SK-N-SH (cell line): ENCODE results near the gene TRPM3. TPM values are rescaled to one million over a fixed set of nuclear protein-coding genes. Genes with fewer than 3 reads are reported as not detected.

ENCODE experiments used
- CTCF ChIA-PET: fragments of 300-600, 350-600 bp; formaldehyde crosslinking; extraction: SDS; loops from one replicate; lab custom pipeline; 2021; lab: Yijun Ruan, JAX
- POLR2A ChIA-PET: fragments of 350-600 bp; sonication (Branson Sonifier 250); formaldehyde crosslinking; extraction: SDS; loops from one replicate; lab custom pipeline; 2020; ENCODE audit warnings: antibody characterized with exemption, inconsistent platforms; lab: Yijun Ruan, JAX
- DNase-seq: peaks from one replicate; pipeline ENCODE4 v3.0.0; 2012
- H2AFZ ChIP-seq: fragments of 200-600 bp; sonication (generic); 2 replicates; pipeline ENCODE4 v1.8.1; 2016; ENCODE audit warnings: antibody characterized with exemption, mild to moderate bottlenecking, low read depth
- H3F3A ChIP-seq: fragments of 200-600 bp; sonication (generic); replicated peaks from 2 replicates; pipeline ENCODE3; 2016; ENCODE audit warnings: antibody characterized with exemption, mild to moderate bottlenecking; ENCODE audit not compliant: insufficient read depth
- H3K27ac ChIP-seq, 2 experiments: fragments of 200-500 bp in 1 of 2; fragments of 200-600 bp in 1 of 2; sonication (Bioruptor generic) in 1 of 2; sonication (generic), shearing (Covaris generic) in 1 of 2; 2 replicates each; pipeline versions ENCODE4 v1.5.1 to v1.6.1; 2014 to 2016; ENCODE audit warnings: low read depth in 2 of 2, inconsistent platforms in 1 of 2, low read length in 1 of 2, mild to moderate bottlenecking in 1 of 2, mixed read lengths in 1 of 2
- H3K27me3 ChIP-seq: fragments of 200-600 bp; sonication (generic), shearing (Covaris generic); 2 replicates; pipeline ENCODE4 v1.6.1; 2016; ENCODE audit warnings: mixed run types; ENCODE audit not compliant: insufficient read depth
- H3K36me3 ChIP-seq, 2 experiments: fragments of 200-500 bp in 1 of 2; fragments of 200-600 bp in 1 of 2; sonication (Bioruptor generic) in 1 of 2; sonication (generic) in 1 of 2; replicated peaks in 1 of 2; 2 replicates each; pipeline versions ENCODE3 to v1.5.1; 2014 to 2016; ENCODE audit warnings: low read length in 1 of 2, mild to moderate bottlenecking in 1 of 2; ENCODE audit not compliant: insufficient read depth in 2 of 2, control insufficient read depth in 1 of 2
- H3K4me1 ChIP-seq, 2 experiments: fragments of 200-500 bp in 1 of 2; fragments of 200-600 bp in 1 of 2; sonication (Bioruptor generic) in 1 of 2; sonication (generic), shearing (Covaris generic) in 1 of 2; 2 replicates each; pipeline versions ENCODE4 v1.5.1 to v1.6.1; 2014 to 2016; ENCODE audit warnings: low read depth in 1 of 2, low read length in 1 of 2, mixed run types in 1 of 2; ENCODE audit not compliant: insufficient read depth in 2 of 2, control insufficient read depth in 1 of 2
- H3K4me2 ChIP-seq: fragments of 200-600 bp; sonication (generic), shearing (Covaris generic); 2 replicates; pipeline ENCODE4 v1.6.1; 2017; ENCODE audit warnings: mixed run types
- H3K4me3 ChIP-seq, 2 experiments: fragments of 200-500 bp in 1 of 2; fragments of 200-600 bp in 1 of 2; sonication (Bioruptor generic) in 1 of 2; sonication (generic), shearing (Covaris generic) in 1 of 2; 2 replicates each; pipeline versions ENCODE4 v1.5.1 to v1.8.1; 2014 to 2016; ENCODE audit warnings: low read depth in 2 of 2, inconsistent platforms in 1 of 2, low read length in 1 of 2, mild to moderate bottlenecking in 1 of 2, mixed read lengths in 1 of 2, moderate library complexity in 1 of 2
- H3K79me2 ChIP-seq: fragments of 200-600 bp; sonication (generic); 2 replicates; pipeline ENCODE4 v1.8.1; 2017; ENCODE audit warnings: mild to moderate bottlenecking; ENCODE audit not compliant: insufficient read depth
- H3K9ac ChIP-seq: fragments of 200-600 bp; sonication (generic); 2 replicates; pipeline ENCODE4 v1.6.1; 2017; ENCODE audit warnings: mixed run types
- H3K9me2 ChIP-seq: fragments of 200-600 bp; sonication (generic); 2 replicates; pipeline ENCODE4 v1.6.1; 2017; ENCODE audit warnings: mixed run types
- H3K9me3 ChIP-seq: fragments of 200-600 bp; sonication (generic); 2 replicates; pipeline ENCODE4 v1.6.1; 2017; ENCODE audit warnings: mixed run types, mild to moderate bottlenecking, moderate library complexity
- H4K20me1 ChIP-seq: fragments of 200-600 bp; sonication (generic); 2 replicates; pipeline ENCODE4 v1.6.1; 2017; ENCODE audit warnings: mild to moderate bottlenecking, mixed run types; ENCODE audit not compliant: insufficient read depth
- CHD2 ChIP-seq: fragments of 150-350 bp; IDR thresholded peaks from 2 replicates; pipeline ENCODE4 v1.6.1; 2018; ENCODE audit warnings: low read length; ENCODE audit not compliant: partially characterized antibody
- EP300 ChIP-seq, 2 experiments: IDR thresholded peaks; 2 replicates each; pipeline versions ENCODE4 v1.4.0 to v1.6.1; 2012; ENCODE audit warnings: borderline replicate concordance in 1 of 2, low read depth in 1 of 2, low read length in 1 of 2
- EZH2phosphoT487 ChIP-seq: fragments of 200-600 bp; sonication (generic); IDR thresholded peaks from 2 replicates; pipeline ENCODE4 v1.6.1; 2017; ENCODE audit warnings: low read depth, mixed run types, mild to moderate bottlenecking, antibody characterized with exemption, moderate library complexity, borderline replicate concordance
- FOSL2 ChIP-seq: IDR thresholded peaks from 2 replicates; pipeline ENCODE4 v1.4.0; 2012; ENCODE audit warnings: low read depth, mild to moderate bottlenecking, moderate library complexity, borderline replicate concordance
- FOXJ3 ChIP-seq: sonication (generic); formaldehyde crosslinking; IDR thresholded peaks from 2 replicates; pipeline ENCODE4 v1.5.1; 2020; ENCODE audit warnings: mild to moderate bottlenecking, missing genetic modification reagents
- FOXM1 ChIP-seq: IDR thresholded peaks from 2 replicates; pipeline ENCODE4 v1.4.0; 2012; ENCODE audit warnings: low read depth, mild to moderate bottlenecking
- JUND ChIP-seq: IDR thresholded peaks from 2 replicates; pipeline ENCODE4 v1.4.0; 2012
- NFIC ChIP-seq: IDR thresholded peaks from 2 replicates; pipeline ENCODE4 v1.4.0; 2012; ENCODE audit warnings: borderline replicate concordance
- NRF1 ChIP-seq: IDR thresholded peaks from 2 replicates; pipeline ENCODE4 v1.6.1; 2012; ENCODE audit warnings: low read depth, mild to moderate bottlenecking, low read length
- RAD21 ChIP-seq: IDR thresholded peaks from 2 replicates; pipeline ENCODE4 v1.6.1; 2012; ENCODE audit warnings: mild to moderate bottlenecking, low read length
- RCOR1 ChIP-seq: fragments of 150-350 bp; IDR thresholded peaks from 2 replicates; pipeline ENCODE4 v1.6.1; 2017; ENCODE audit warnings: antibody characterized with exemption, low read length
- REST ChIP-seq: IDR thresholded peaks from 2 replicates; pipeline ENCODE4 v1.6.1; 2012; ENCODE audit warnings: mild to moderate bottlenecking, low read depth, low read length, moderate library complexity
- RFX5 ChIP-seq: IDR thresholded peaks from 2 replicates; pipeline ENCODE4 v1.6.1; 2012; ENCODE audit warnings: mild to moderate bottlenecking, improper control_type of control experiment, low read length
- RXRA ChIP-seq: IDR thresholded peaks from 2 replicates; pipeline ENCODE4 v1.4.0; 2012; ENCODE audit warnings: low read depth, mild to moderate bottlenecking, borderline replicate concordance
- SMC3 ChIP-seq: IDR thresholded peaks from 2 replicates; pipeline ENCODE4 v1.6.1; 2012; ENCODE audit warnings: low read depth, low read length, improper control_type of control experiment
- TAF1 ChIP-seq: IDR thresholded peaks from 2 replicates; pipeline ENCODE4 v1.6.1; 2012; ENCODE audit warnings: low read depth, mild to moderate bottlenecking, low read length, moderate library complexity, borderline replicate concordance
- TCF12 ChIP-seq: IDR thresholded peaks from 2 replicates; pipeline ENCODE4 v1.4.0; 2012
- WGBS: methylation state at CpG from one replicate; pipeline ENCODE4 v1.1.6; 2017; ENCODE audit warnings: low lambda C conversion rate; 5-methylcytosine and 5-hydroxymethylcytosine counted together
- polyA plus RNA-seq, 3 experiments: library from polyadenylated mRNA; depleted of rRNA; stranded (reverse); fragments of >200 nt; gene quantifications; 2 replicates each; pipeline ENCODE4 v1.2.3, GENCODE V29; 2012
- TF ChIP-seq, protein P1 (sequence below): fragments of 150-350 bp; IDR thresholded peaks from 2 replicates; pipeline ENCODE4 v1.6.1; 2016; ENCODE audit warnings: mild to moderate bottlenecking, low read depth, low read length
- TF ChIP-seq, protein P2 (sequence below): IDR thresholded peaks from 2 replicates; pipeline ENCODE4; 2012
- TF ChIP-seq, protein P3 (sequence below): IDR thresholded peaks from 2 replicates; pipeline ENCODE4 v1.4.0; 2012; ENCODE audit warnings: low read depth, borderline replicate concordance

Gene TRPM3
- polyA plus RNA-seq, 1 of the 3 experiments (the other 2 are of a cell fraction), result not detected

GRCh38 chr9:70852711-70853240, 268.6 kb downstream of the TRPM3 start:
- Histone ChIP-seq H3K79me2 (no peaks in the 10 kb centered on the region), H3K9me2 (no peaks in the 10 kb centered on the region), H3K4me2 (no peak overlapping the region), H3F3A (no peaks in the 10 kb centered on the region), H3K4me3 (no peak overlapping the region), H3K4me1 (no peaks in the 10 kb centered on the region), H3K36me3 (no peaks in the 10 kb centered on the region), H3K27me3 (peaks cover 16% of the 10 kb centered on the region), H3K27ac (no peak overlapping the region), H3K9ac (no peak overlapping the region), H4K20me1 (no peaks in the 10 kb centered on the region), H3K9me3 (no peaks in the 10 kb centered on the region), H2AFZ (no peak overlapping the region)
- POLR2A ChIA-PET, result no interaction called here
- WGBS, result 0% methylated on average over 1 of the region's 1 CpG
- DNase-seq, result no peak
- TF ChIP-seq FOXJ3 (CRISPR knock-in tag) (no peak), FOSL2 (no peak), REST (no peak), RCOR1 (no peak), RAD21 (no peak), RFX5 (no peak), TAF1 (no peak), SMC3 (no peak), EP300 (IDR thresholded peaks at IDR 0.05; ENCODE audit: borderline replicate concordance in 1 of 2, low read depth in 1 of 2, low read length in 1 of 2) (no peak)
- TF ChIP-seq, protein P1, sequence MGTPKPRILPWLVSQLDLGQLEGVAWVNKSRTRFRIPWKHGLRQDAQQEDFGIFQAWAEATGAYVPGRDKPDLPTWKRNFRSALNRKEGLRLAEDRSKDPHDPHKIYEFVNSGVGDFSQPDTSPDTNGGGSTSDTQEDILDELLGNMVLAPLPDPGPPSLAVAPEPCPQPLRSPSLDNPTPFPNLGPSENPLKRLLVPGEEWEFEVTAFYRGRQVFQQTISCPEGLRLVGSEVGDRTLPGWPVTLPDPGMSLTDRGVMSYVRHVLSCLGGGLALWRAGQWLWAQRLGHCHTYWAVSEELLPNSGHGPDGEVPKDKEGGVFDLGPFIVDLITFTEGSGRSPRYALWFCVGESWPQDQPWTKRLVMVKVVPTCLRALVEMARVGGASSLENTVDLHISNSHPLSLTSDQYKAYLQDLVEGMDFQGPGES, result no peak
- TF ChIP-seq, protein P2, sequence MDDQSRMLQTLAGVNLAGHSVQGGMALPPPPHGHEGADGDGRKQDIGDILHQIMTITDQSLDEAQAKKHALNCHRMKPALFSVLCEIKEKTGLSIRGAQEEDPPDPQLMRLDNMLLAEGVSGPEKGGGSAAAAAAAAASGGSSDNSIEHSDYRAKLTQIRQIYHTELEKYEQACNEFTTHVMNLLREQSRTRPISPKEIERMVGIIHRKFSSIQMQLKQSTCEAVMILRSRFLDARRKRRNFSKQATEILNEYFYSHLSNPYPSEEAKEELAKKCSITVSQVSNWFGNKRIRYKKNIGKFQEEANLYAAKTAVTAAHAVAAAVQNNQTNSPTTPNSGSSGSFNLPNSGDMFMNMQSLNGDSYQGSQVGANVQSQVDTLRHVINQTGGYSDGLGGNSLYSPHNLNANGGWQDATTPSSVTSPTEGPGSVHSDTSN, result no peak
- CTCF ChIA-PET, result no interaction called here

- H3K4me3 ChIP-seq, result no peak overlapping the region
- TF ChIP-seq RCOR1, result no peak
- TF ChIP-seq NRF1, result no peak
- no peak for TF ChIP-seq EP300 (IDR thresholded peaks at IDR 0.05; ENCODE audit: borderline replicate concordance in 1 of 2, low read depth in 1 of 2, low read length in 1 of 2)
- TF ChIP-seq RAD21, result no peak
- no peak for TF ChIP-seq NFIC
- no peak for TF ChIP-seq CHD2
- TF ChIP-seq SMC3, result no peak
- no peak for TF ChIP-seq EZH2phosphoT487
- no peak for TF ChIP-seq RXRA
- no peak for TF ChIP-seq TAF1
- TF ChIP-seq JUND, result no peak
- no peak for TF ChIP-seq FOXM1
- no peak for TF ChIP-seq TCF12
- TF ChIP-seq, protein P3, sequence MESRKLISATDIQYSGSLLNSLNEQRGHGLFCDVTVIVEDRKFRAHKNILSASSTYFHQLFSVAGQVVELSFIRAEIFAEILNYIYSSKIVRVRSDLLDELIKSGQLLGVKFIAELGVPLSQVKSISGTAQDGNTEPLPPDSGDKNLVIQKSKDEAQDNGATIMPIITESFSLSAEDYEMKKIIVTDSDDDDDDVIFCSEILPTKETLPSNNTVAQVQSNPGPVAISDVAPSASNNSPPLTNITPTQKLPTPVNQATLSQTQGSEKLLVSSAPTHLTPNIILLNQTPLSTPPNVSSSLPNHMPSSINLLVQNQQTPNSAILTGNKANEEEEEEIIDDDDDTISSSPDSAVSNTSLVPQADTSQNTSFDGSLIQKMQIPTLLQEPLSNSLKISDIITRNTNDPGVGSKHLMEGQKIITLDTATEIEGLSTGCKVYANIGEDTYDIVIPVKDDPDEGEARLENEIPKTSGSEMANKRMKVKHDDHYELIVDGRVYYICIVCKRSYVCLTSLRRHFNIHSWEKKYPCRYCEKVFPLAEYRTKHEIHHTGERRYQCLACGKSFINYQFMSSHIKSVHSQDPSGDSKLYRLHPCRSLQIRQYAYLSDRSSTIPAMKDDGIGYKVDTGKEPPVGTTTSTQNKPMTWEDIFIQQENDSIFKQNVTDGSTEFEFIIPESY, result no peak
- H3K27me3 ChIP-seq, result no peaks in the 10 kb centered on the region; the same call in 1 of the 2 replicates
- no peak for DNase-seq
- WGBS, result 0% methylated on average over 2 of the region's 2 CpGs
- H3K9me3 ChIP-seq, result no peaks in the 10 kb centered on the region
- no peaks in the 10 kb centered on the region for H3F3A ChIP-seq
- H3K4me2 ChIP-seq, result no peak overlapping the region
- H3K36me3 ChIP-seq, result no peaks in the 10 kb centered on the region
- no peak overlapping the region for H2AFZ ChIP-seq
- H3K9ac ChIP-seq, result no peak overlapping the region
- no peaks in the 10 kb centered on the region for H4K20me1 ChIP-seq
- 0 out of 2 replicates have a peak, but pooled peaks cover 2% of the 10 kb centered on the region for H3K9me2 ChIP-seq
- no peaks in the 10 kb centered on the region for H3K4me1 ChIP-seq
- ChIA-PET CTCF (no interaction called here), POLR2A (no interaction called here)
- H3K79me2 ChIP-seq, result no peaks in the 10 kb centered on the region
- no peak overlapping the region for H3K27ac ChIP-seq
Measured at GRCh38 chr9:70840266-70840665, 281.2 kb downstream of the TRPM3 start.
